ENCODE measurements around the gene GPR18. TPM values are rescaled to one million over a fixed set of nuclear protein-coding genes. Genes with fewer than 3 reads are reported as not detected.
"Not testable (repeated sequence)": the region's sequence is repeated elsewhere in the genome, so short reads cannot be mapped to it uniquely, and the experiment has no call there.

The GPR18 gene
- total RNA-seq, 2 donors from 2014 or later = 13.0 to 20.6 TPM

- Mint-ChIP-seq H3K27me3 (no peaks in the 10 kb centered on the region), H3K27ac (peak overlapping the region; percentile 59 to 96), H3K9me3 (no peaks in the 10 kb centered on the region), H3K36me3 (peaks cover 27% of the 10 kb centered on the region), H3K4me3 (peak overlapping the region; percentile 89), H3K4me1 (ENCODE audit: low read depth in 2 of 2) (peaks cover 49 to 79% of the 10 kb centered on the region in 2 donors)
- ATAC-seq (no peak), DNase-seq (ENCODE audit: low spot score) (no peak)
These were observed 2.9 kb downstream of the GPR18 start for GRCh38 chr13:99255271-99255670.

DNA sequence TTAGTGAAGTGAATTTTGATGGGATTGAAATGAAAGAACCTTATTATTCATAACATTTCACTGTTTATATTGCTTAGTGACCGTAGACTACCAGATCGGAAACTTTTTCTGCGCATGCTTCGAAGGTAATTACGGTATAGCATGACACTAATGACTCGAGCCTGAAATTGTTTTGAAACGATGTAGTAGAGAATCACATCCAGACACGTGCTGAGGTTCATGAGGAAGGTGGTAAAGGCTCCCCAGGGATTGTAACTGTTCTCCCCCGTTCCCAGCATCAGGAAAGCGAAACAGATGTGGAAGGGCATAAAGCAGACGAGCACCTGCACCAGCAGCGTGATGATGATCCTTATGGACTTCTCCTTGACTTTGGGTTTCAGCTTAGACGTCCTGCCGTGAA lies 3.3 kb downstream of the GPR18 start:
- Mint-ChIP-seq H3K4me3 (peak overlapping the region; percentile 89), H3K9me3 (no peaks in the 10 kb centered on the region), H3K4me1 (ENCODE audit: low read depth in 2 of 2) (peaks cover 46 to 79% of the 10 kb centered on the region in 2 donors), H3K36me3 (peaks cover 23% of the 10 kb centered on the region), H3K27me3 (no peaks in the 10 kb centered on the region), H3K27ac (peak overlapping the region; percentile 59 to 96)
- no peak for ATAC-seq
- DNase-seq (ENCODE audit: low spot score) = no peak

DNA sequence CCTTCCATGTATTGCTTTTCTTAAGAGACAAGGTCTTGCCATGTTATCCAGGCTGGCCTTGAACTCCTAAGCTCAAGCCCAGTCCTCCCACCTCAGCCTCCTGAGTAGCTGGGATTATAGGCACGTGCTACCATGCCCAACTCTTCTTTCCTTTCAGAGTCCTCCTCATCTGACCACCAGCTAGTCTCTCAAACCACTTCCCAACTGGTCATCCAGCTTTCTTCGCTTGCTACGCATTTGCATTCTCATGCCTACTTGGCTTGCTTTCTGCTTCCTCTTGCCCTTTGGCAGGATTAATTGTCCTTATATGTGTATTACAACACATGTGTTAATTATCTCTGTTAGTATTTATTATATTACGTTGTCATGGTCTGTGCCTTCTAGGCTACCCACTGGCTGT lies 6.3 kb downstream of the GPR18 start:
- H3K36me3 Mint-ChIP-seq = peaks cover 27% of the 10 kb centered on the region
- H3K4me3 Mint-ChIP-seq = peak overlapping the region; percentile 67
- H3K27me3 Mint-ChIP-seq = no peaks in the 10 kb centered on the region
- peaks cover 39 to 63% of the 10 kb centered on the region in 2 donors for H3K4me1 Mint-ChIP-seq (ENCODE audit: low read depth in 2 of 2)
- DNase-seq (ENCODE audit: low spot score) (no peak), ATAC-seq (no peak)
- peaks cover 4% of the 10 kb centered on the region for H3K9me3 Mint-ChIP-seq
- H3K27ac Mint-ChIP-seq = peak overlapping the region; percentile 78 to 80

DNA sequence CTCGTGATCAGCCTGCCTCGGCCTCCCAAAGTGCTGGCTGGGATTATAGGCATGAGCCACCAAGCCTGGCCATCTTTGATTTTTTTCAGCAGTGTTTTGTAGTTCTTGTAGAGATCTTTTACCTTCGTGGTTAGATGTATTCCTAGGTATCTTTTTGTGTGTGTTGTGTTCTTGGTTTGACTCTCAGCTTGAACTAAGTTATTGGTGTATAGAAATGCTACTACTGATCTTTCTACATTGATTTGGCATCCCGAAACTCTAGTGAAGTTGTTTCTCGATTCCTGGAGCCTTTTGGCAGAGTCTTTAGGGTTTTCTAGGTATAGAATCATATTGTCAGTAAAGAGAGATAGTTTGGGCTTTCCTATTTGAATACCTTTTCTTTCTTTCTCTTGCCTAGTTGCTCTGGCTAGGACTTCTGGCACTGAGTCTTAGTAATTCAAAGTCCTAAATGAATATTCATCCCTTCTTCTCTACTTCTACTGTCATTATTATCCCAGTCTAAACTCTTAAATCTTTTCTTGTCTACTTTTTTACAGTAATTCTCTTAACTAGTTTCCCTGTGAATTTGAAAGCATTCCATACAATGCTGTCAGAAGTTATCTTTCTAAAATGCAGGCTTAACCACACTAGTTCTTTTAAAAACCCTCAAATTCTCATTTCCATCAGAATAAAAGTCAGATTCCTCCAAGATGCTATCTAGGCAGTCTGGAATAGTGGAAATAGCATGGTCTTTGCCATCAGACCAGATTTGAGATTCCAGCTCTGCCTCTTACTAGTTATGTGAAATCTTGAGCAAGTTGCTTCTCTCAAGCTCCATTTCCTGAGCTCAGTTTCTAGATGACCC lies 7.0 kb downstream of the GPR18 start:
- H3K4me3 Mint-ChIP-seq = peak overlapping the region; percentile 67
- peaks cover 35 to 55% of the 10 kb centered on the region in 2 donors for H3K4me1 Mint-ChIP-seq (ENCODE audit: low read depth in 2 of 2)
- DNase-seq (ENCODE audit: low spot score) = no peak

GRCh38 chr13:99249606-99250005 lies 8.6 kb downstream of the GPR18 start:
- peak overlapping the region in 1 of 2 donors; percentile 45 for H3K27ac Mint-ChIP-seq
- not testable (repeated sequence) for H3K9me3 Mint-ChIP-seq; H3K4me3 Mint-ChIP-seq; DNase-seq (ENCODE audit: low spot score); H3K27me3 Mint-ChIP-seq; ATAC-seq
- peaks cover 25 to 39% of the 10 kb centered on the region in 2 donors for H3K4me1 Mint-ChIP-seq (ENCODE audit: low read depth in 2 of 2)
- H3K36me3 Mint-ChIP-seq = peaks cover 16% of the 10 kb centered on the region

More for the DNA sequence above, 7.0 kb downstream of the GPR18 start:
- no peaks in the 10 kb centered on the region for H3K27me3 Mint-ChIP-seq
- peaks cover 4% of the 10 kb centered on the region for H3K9me3 Mint-ChIP-seq
- H3K36me3 Mint-ChIP-seq = peaks cover 27% of the 10 kb centered on the region
- H3K27ac Mint-ChIP-seq = peak overlapping the region; percentile 78 to 80
- peak in 1 of 2 donors; percentile 70 for ATAC-seq

DNA sequence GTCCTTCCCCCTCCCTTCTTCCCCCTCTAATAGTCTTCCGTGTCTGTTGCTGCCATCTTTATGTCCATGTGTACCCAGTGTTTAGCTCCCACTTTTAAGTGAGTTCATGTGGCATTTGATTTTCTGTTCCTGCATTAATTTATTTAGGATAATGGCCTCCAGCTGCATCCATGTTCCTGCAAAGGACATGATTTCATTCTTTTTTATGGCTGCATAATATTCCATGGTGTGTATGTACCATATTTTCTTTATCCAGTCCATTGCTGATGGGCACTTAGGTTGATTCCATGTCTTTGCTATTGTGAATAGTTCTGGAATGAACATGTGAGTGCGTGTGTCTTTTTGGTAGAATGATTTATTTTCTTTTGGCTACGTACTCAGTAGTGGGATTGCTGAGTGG lies 9.0 kb downstream of the GPR18 start:
- peaks cover 25 to 39% of the 10 kb centered on the region in 2 donors for H3K4me1 Mint-ChIP-seq (ENCODE audit: low read depth in 2 of 2)
- not testable (repeated sequence) for DNase-seq (ENCODE audit: low spot score); H3K9me3 Mint-ChIP-seq; ATAC-seq; H3K27me3 Mint-ChIP-seq; H3K4me3 Mint-ChIP-seq
- H3K27ac Mint-ChIP-seq = peak overlapping the region in 1 of 2 donors; percentile 45
- peaks cover 13% of the 10 kb centered on the region for H3K36me3 Mint-ChIP-seq

- DNase-seq (ENCODE audit: low spot score) (no peak), ATAC-seq (no peak)
- Mint-ChIP-seq H3K4me3 (no peak overlapping the region), H3K27ac (no peak overlapping the region), H3K4me1 (ENCODE audit: low read depth in 2 of 2) (peaks cover 17 to 26% of the 10 kb centered on the region in 2 donors), H3K36me3 (peaks cover 15% of the 10 kb centered on the region), H3K9me3 (peaks cover 4% of the 10 kb centered on the region), H3K27me3 (no peaks in the 10 kb centered on the region)
These were observed 12.1 kb downstream of the GPR18 start for GRCh38 chr13:99246100-99246499.

DNA sequence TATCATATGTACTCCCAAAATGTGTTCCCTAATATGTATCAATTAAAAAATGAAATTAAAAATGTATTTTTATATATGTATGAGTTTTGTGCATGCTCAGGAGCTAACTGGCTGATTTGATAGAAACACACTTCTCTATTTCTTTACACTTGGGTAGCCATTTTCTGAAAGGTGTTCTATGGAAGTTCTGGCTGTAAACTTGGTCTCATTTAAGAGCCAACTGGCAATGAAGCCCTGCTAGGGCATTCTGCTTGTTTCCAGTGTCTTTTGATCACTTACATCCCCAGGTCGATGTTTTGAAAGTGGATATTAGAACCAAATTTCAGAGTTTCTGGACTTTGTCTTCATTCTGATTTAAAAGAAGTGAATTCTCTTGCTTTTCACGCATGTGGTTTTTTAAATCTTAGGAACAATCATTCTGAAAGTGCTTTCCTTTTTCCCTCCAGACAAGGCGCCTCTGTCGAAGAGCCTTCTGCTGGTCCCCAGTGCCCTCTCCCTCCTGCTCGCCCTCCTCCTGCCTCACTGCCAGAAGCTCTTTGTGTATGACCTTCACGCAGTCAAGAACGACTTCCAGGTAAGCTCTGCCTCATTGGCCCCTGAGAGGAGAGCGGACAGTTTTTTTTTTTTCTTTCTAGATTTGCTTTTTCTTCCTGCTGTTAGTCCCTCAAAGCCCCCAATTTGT lies 20.1 kb downstream of the GPR18 start:
- peak; percentile 71 for DNase-seq (ENCODE audit: low spot score)
- no peaks in the 10 kb centered on the region for H3K27me3 Mint-ChIP-seq
- ATAC-seq = peak; percentile 75 to 84
- peak overlapping the region; percentile 86 for H3K4me3 Mint-ChIP-seq
- H3K27ac Mint-ChIP-seq = peak overlapping the region; percentile 67 to 68
- H3K4me1 Mint-ChIP-seq (ENCODE audit: low read depth in 2 of 2) = peaks cover 33 to 42% of the 10 kb centered on the region in 2 donors
- H3K9me3 Mint-ChIP-seq = no peaks in the 10 kb centered on the region
- peaks cover 16% of the 10 kb centered on the region for H3K36me3 Mint-ChIP-seq

GRCh38 chr13:99231721-99232120 lies 26.5 kb downstream of the GPR18 start:
- Mint-ChIP-seq H3K9me3 (no peaks in the 10 kb centered on the region), H3K27ac (peak overlapping the region; percentile 61 to 82), H3K4me1 (ENCODE audit: low read depth in 2 of 2) (peaks cover 37 to 44% of the 10 kb centered on the region in 2 donors), H3K36me3 (peaks cover 8% of the 10 kb centered on the region), H3K4me3 (peak overlapping the region; percentile 44), H3K27me3 (no peaks in the 10 kb centered on the region)
- ATAC-seq (no peak), DNase-seq (ENCODE audit: low spot score) (no peak)

DNA sequence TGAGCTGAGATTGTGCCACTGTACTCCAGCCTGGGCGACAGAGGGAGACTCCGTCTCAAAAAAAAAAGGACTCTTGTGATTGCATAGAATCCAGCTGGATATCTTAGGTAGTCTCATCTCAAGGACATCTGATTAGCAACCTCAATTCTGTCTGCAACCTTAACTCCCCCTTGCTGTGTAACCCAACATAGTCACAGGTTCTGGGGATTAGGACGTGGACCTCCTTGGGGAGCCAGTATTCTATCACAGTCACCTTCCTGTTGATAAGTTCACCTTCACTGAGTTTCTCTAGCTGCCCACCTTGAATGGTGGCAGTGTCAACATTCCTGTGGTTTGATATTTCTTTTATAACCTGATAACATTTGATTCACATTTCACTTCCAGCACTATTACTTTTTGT lies 27.2 kb downstream of the GPR18 start:
- no peaks in the 10 kb centered on the region for H3K9me3 Mint-ChIP-seq
- H3K4me3 Mint-ChIP-seq = peak overlapping the region; percentile 50
- H3K27me3 Mint-ChIP-seq = no peaks in the 10 kb centered on the region
- H3K36me3 Mint-ChIP-seq = peaks cover 8% of the 10 kb centered on the region
- ATAC-seq (no peak), DNase-seq (ENCODE audit: low spot score) (no peak)
- peak overlapping the region; percentile 82 to 83 for H3K27ac Mint-ChIP-seq
- H3K4me1 Mint-ChIP-seq (ENCODE audit: low read depth in 2 of 2) = peaks cover 40 to 51% of the 10 kb centered on the region in 2 donors

GRCh38 chr13:99230588-99230987 lies 27.6 kb downstream of the GPR18 start:
- peak in 1 of 2 donors; percentile 71 for ATAC-seq

DNA sequence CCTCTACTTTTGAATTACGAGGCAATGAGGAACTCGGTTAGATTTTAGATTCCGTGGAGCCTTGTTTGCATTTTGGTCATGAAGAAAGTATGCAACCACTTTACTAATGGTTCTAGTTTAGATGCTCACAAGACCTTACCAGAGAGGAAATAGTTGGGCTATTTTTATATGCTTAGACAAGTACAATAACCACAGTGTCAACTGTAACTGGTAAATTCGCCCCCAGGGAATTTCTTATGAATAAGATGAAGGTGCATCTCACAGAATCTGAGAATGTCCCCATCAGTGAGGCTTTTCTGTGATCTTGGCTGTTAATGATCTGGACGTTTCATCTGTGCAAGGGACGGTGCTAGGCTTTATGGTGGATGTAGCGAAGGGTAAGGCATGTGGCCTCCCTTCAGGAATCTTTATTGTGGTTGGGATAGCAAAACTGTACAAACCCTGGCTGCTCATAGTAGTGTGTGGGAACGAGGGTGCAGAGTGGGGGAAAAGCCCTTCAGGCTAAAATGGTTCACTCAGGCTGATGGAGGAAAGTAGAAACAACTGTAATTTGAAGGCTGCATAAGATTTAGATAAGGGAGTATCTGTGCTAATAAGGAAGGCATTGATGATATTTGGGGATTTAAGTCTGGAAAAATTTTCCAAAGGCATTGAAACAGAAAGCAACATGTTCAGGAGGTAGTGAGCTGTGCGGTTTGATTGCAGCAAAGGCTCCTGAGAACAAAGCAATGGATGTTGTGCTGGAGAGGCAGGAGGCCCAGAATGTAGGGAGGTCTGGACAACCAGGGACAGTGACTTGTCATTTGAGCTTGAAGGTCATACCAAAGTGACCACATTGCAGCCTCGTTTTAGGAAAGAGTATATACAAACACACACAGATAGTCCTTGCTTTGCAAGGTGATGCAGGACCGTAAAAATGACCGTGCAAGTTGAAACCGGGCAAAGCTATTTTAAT lies 29.2 kb downstream of the GPR18 start:
- ATAC-seq = peak; percentile 83 to 90
- H3K27me3 Mint-ChIP-seq = no peaks in the 10 kb centered on the region
- peaks cover 48 to 62% of the 10 kb centered on the region in 2 donors for H3K4me1 Mint-ChIP-seq (ENCODE audit: low read depth in 2 of 2)
- DNase-seq (ENCODE audit: low spot score) = peak; percentile 77
- H3K4me3 Mint-ChIP-seq = peak overlapping the region; percentile 89
- no peaks in the 10 kb centered on the region for H3K9me3 Mint-ChIP-seq
- peaks cover 4% of the 10 kb centered on the region for H3K36me3 Mint-ChIP-seq
- peak overlapping the region; percentile 83 to 87 for H3K27ac Mint-ChIP-seq

More at GRCh38 chr13:99230588-99230987, 27.6 kb downstream of the GPR18 start:
- not testable (repeated sequence) for DNase-seq (ENCODE audit: low spot score); H3K9me3 Mint-ChIP-seq; H3K27me3 Mint-ChIP-seq; H3K36me3 Mint-ChIP-seq
- Mint-ChIP-seq H3K4me1 (ENCODE audit: low read depth in 2 of 2) (peaks cover 42 to 55% of the 10 kb centered on the region in 2 donors), H3K27ac (peak overlapping the region in 1 of 2 donors; percentile 83), H3K4me3 (peak overlapping the region; percentile 50)

Data from natural killer cell treated with Interleukin-12 subunit alpha and Interleukin-12 subunit beta and Interleukin-15 and Interleukin-18, amount 100 ng/mL, for 72 hours (primary cell).